HepG2 (cell line): ENCODE measurements around the gene ZFAND2B. TPM values are rescaled to one million over a fixed set of nuclear protein-coding genes. Genes with fewer than 3 reads are reported as not detected.

Source experiments
- ATAC-seq: fragments of 200-7000 bp; cut with Tn5 transposase; 3 replicates; pipeline ENCODE4 v1.9.1; 2020; ENCODE audit warnings: mild to moderate bottlenecking, moderate library complexity
- BruUV-seq: library from RNA; stranded (reverse); fragments of 400-500 nt; replicated peaks from 2 replicates; lab custom pipeline; 2021; lab: Mats Ljungman, UMichigan
- CTCF ChIA-PET: fragments of 300-600 bp; formaldehyde crosslinking; extraction: SDS; loops from one replicate; lab custom pipeline; 2021; ENCODE audit warnings: low total read pairs, inconsistent platforms, low intra/inter-chr PET ratio; lab: Yijun Ruan, JAX
- POLR2A ChIA-PET: fragments of 350-600 bp; sonication (Branson Sonifier 250); formaldehyde crosslinking; loops from one replicate; lab custom pipeline; 2020; ENCODE audit warnings: antibody characterized with exemption, inconsistent platforms; lab: Yijun Ruan, JAX
- DNase-seq: peaks from one replicate; pipeline ENCODE4 v3.0.0-alpha.2; 2015; ENCODE audit warnings: low spot score
- FAIRE-seq: peaks from 3 replicates; lab custom pipeline; 2011; peaks lifted over from hg19 to GRCh38; lab: Jason Lieb, UNC
- H2AFZ ChIP-seq: one replicate; pipeline ENCODE4 v1.6.1; 2011; ENCODE audit warnings: low read length, inconsistent platforms
- H3K27ac ChIP-seq: fragments of 300-600 bp; 3 replicates; pipeline ENCODE4 v1.8.0; 2011; ENCODE audit warnings: mixed run types, mild to moderate bottlenecking, mixed read lengths, low read length, inconsistent platforms; ENCODE audit not compliant: insufficient read depth; ENCODE audit errors: extremely low read length
- H3K27me3 ChIP-seq, 2 experiments: fragments of 200-600 bp in 1 of 2; 2 replicates in 1 of 2; 3 replicates in 1 of 2; pipeline versions ENCODE4 v1.6.0 to v1.8.0; 2011; ENCODE audit warnings: low read length in 2 of 2, mild to moderate bottlenecking in 2 of 2, moderate library complexity in 2 of 2, inconsistent platforms in 1 of 2; ENCODE audit not compliant: insufficient read depth in 2 of 2, control insufficient read depth in 1 of 2
- H3K36me3 ChIP-seq, 2 experiments: fragments of 200-600 bp in 1 of 2; replicated peaks in 1 of 2; 2 replicates in 1 of 2; 3 replicates in 1 of 2; pipeline versions ENCODE4 v1.5.1 to v1.8.0; 2011; ENCODE audit warnings: low read length in 2 of 2, inconsistent platforms in 1 of 2; ENCODE audit not compliant: insufficient read depth in 2 of 2, control insufficient read depth in 1 of 2
- H3K4me1 ChIP-seq: 2 replicates; pipeline ENCODE4 v1.5.1; 2012; ENCODE audit warnings: low read length, inconsistent platforms; ENCODE audit not compliant: insufficient read depth
- H3K4me2 ChIP-seq: 2 replicates; pipeline ENCODE4 v1.6.0; 2011; ENCODE audit warnings: low read depth, low read length, inconsistent platforms
- H3K4me3 ChIP-seq, 3 experiments: fragments of 200-600 bp in 1 of 3; sonication (generic), shearing (Covaris generic) in 1 of 3; replicated peaks in 1 of 3; 2 replicates each; pipeline ENCODE4 v1.5.1; 2011 to 2016; ENCODE audit warnings: low read length in 3 of 3, inconsistent platforms in 2 of 3, low read depth in 2 of 3, mild to moderate bottlenecking in 2 of 3, control low read depth in 1 of 3, mixed read lengths in 1 of 3; ENCODE audit not compliant: insufficient read depth in 1 of 3
- H3K79me2 ChIP-seq: one replicate; pipeline ENCODE4 v1.6.1; 2011; ENCODE audit warnings: low read length, inconsistent platforms; ENCODE audit not compliant: insufficient read depth
- H3K9ac ChIP-seq: 2 replicates; pipeline ENCODE4 v1.6.0; 2011; ENCODE audit warnings: mild to moderate bottlenecking, low read depth, low read length, inconsistent platforms; ENCODE audit not compliant: insufficient read depth
- H3K9me3 ChIP-seq: 2 replicates; pipeline ENCODE4 v1.5.1; 2012; ENCODE audit warnings: mild to moderate bottlenecking, low read length
- H4K20me1 ChIP-seq: 2 replicates; pipeline ENCODE4 v1.6.0; 2011; ENCODE audit warnings: inconsistent platforms, mild to moderate bottlenecking, low read length, moderate library complexity; ENCODE audit not compliant: insufficient read depth
- CSRNP2 ChIP-seq: sonication (generic); formaldehyde crosslinking; conservative IDR thresholded peaks from 2 replicates; pipeline ENCODE4 v1.8.0; 2022; ENCODE audit warnings: low read depth, missing genetic modification reagents
- DNMT3B ChIP-seq: conservative IDR thresholded peaks from 2 replicates; pipeline ENCODE4 v1.6.1; 2016; ENCODE audit warnings: missing biosample characterization, control low read depth
- ETS1 ChIP-seq: sonication (generic); formaldehyde crosslinking; IDR thresholded peaks from 2 replicates; pipeline ENCODE4 v1.4.0; 2020; ENCODE audit warnings: missing genetic modification reagents
- KLF13 ChIP-seq: sonication (generic); formaldehyde crosslinking; IDR thresholded peaks from 2 replicates; pipeline ENCODE4 v1.4.0; 2020; ENCODE audit warnings: mild to moderate bottlenecking, missing genetic modification reagents
- MAX ChIP-seq: IDR thresholded peaks from 2 replicates; pipeline ENCODE4 v1.6.1; 2012; ENCODE audit warnings: inconsistent platforms
- ZFYVE20 ChIP-seq: sonication (generic); formaldehyde crosslinking; IDR thresholded peaks from 2 replicates; pipeline ENCODE4 v1.8.0; 2023; ENCODE audit warnings: low read depth, mild to moderate bottlenecking, moderate library complexity, missing genetic modification reagents, borderline replicate concordance
- ZNF768 ChIP-seq: sonication (generic); formaldehyde crosslinking; IDR thresholded peaks from 2 replicates; pipeline ENCODE4 v1.4.0; 2020; ENCODE audit warnings: missing genetic modification reagents
- WGBS: methylation state at CpG from one replicate; pipeline ENCODE4 v1.1.6; 2017; ENCODE audit warnings: low lambda C conversion rate; 5-methylcytosine and 5-hydroxymethylcytosine counted together
- in situ Hi-C: cut with HindIII; loops from 2 replicates; pipeline ENCODE4 v1.10.0; 2017; ENCODE audit warnings: low pct_unique_long_range_greater_than_20kb; ENCODE audit not compliant: extremely low pct_ligation_motif_present
- intact Hi-C: fragments of 100-400 bp; cut with micrococcal nuclease; formaldehyde crosslinking; loops from one replicate; pipeline ENCODE4 v1.10.0; 2022; ENCODE audit not compliant: unreplicated experiment
- polyA plus RNA-seq, 8 experiments: library from polyadenylated mRNA; depleted of rRNA in 3 of 8; stranded (reverse) in 7 of 8; unstranded in 1 of 8; fragments of >200 nt; fragmentation: Illumina TruSeq in 4 of 8; extraction: Trizol in 4 of 8; gene quantifications; 2 replicates each; pipeline versions ENCODE4 v1.2.1 to v1.2.3, GENCODE V29; 2011 to 2016; ENCODE audit warnings: low read depth in 4 of 8, missing spikeins in 1 of 8, mixed read lengths in 1 of 8; ENCODE audit not compliant: insufficient read depth in 1 of 8
- total RNA-seq, 5 experiments: library from RNA; depleted of rRNA; stranded (reverse); fragments of >200 nt; fragmentation: Illumina TruSeq; extraction: Trizol; gene quantifications; 2 replicates each; pipeline ENCODE4 v1.2.3, GENCODE V29; 2016; ENCODE audit warnings: low read depth in 1 of 5

ZFAND2B gene
- total and polyA plus RNA-seq, 2 of the 13 experiments (the other 11 are each of a cell fraction or from before 2014, with no cell fraction given), result 53.3 to 115 TPM

- TF ChIP-seq CSRNP2 (CRISPR knock-in tag) (no peak), MAX (no peak), ZNF768 (CRISPR knock-in tag) (no peak), ZFYVE20 (CRISPR knock-in tag) (no peak), KLF13 (CRISPR knock-in tag) (no peak), ETS1 (CRISPR knock-in tag) (no peak), DNMT3B (CRISPR knock-in tag) (no peak)
- TF ChIP-seq, all 625 proteins: peak for 0
- Histone ChIP-seq H3K27me3 (no peaks in the 10 kb centered on the region), H3K36me3 (peaks cover 30 to 48% of the 10 kb centered on the region in 2 experiments), H3K4me2 (no peak overlapping the region), H2AFZ (no peak overlapping the region), H3K4me3 (no peak overlapping the region), H3K9me3 (no peaks in the 10 kb centered on the region), H4K20me1 (no peaks in the 10 kb centered on the region), H3K79me2 (peaks cover 11% of the 10 kb centered on the region), H3K9ac (no peak overlapping the region), H3K4me1 (peaks cover 9% of the 10 kb centered on the region), H3K27ac (no peak overlapping the region)
- intact Hi-C loops (no loop called here), in situ Hi-C loops (no loop called here)
- FAIRE-seq (peak; percentile 47), DNase-seq (no peak), ATAC-seq (no peak)
- ChIA-PET CTCF (no interaction called here), POLR2A (interaction anchor here (0.8 to 2.1 kb wide), 2 partner anchors 9 to 22 kb away, joined by 3 to 11 read pairs; partner anchors contain the start of gene ZFAND2B)
- BruUV-seq, result no TSS peak
- 96% methylated on average over 2 of the region's 2 CpGs for WGBS
Observed at GRCh38 chr2:219184121-219184520, 22.5 kb upstream of the ZFAND2B start.
